Vagina (tissue), 2 donors: ENCODE results near the gene CKAP4. TPM values are rescaled to one million over a fixed set of nuclear protein-coding genes. Genes with fewer than 3 reads are reported as not detected.

Experiments used
- DNase-seq, 2 donors: peaks; one replicate each; pipeline ENCODE4 v3.0.0-alpha.2; 2017; ENCODE audit errors: extremely low spot score in 2 of 2
- H3K27ac ChIP-seq: fragments of 200-600 bp; sonication (generic); one replicate; pipeline ENCODE4 v1.5.1; 2019
- H3K27me3 ChIP-seq: fragments of 200-600 bp; sonication (generic); one replicate; pipeline ENCODE4 v1.5.1; 2019
- H3K36me3 ChIP-seq, 2 donors: fragments of 200-600 bp; sonication (generic); one replicate each; pipeline ENCODE4 v1.5.1; 2017 to 2019
- H3K4me1 ChIP-seq: fragments of 200-600 bp; sonication (generic); one replicate; pipeline ENCODE4 v1.5.1; 2019
- H3K4me3 ChIP-seq, 2 donors: fragments of 200-600 bp; sonication (generic); 1 replicate in 1 of 2; 2 replicates in 1 of 2; pipeline ENCODE4 v1.5.1; 2016 to 2019
- H3K9me3 ChIP-seq: fragments of 200-600 bp; sonication (generic); one replicate; pipeline ENCODE4 v1.5.1; 2019
- CTCF ChIP-seq, 3 experiments: fragments of 450-650 bp in 2 of 3; fragments of 200-600 bp in 1 of 3; sonication (generic) in 1 of 3; IDR thresholded peaks; one replicate each; pipeline ENCODE4 v1.5.1; 2017 to 2019; ENCODE audit warnings: antibody characterized with exemption in 3 of 3, mild to moderate bottlenecking in 2 of 3, moderate library complexity in 2 of 3
- POLR2A ChIP-seq, 2 donors: fragments of 450-650 bp; IDR thresholded peaks; one replicate each; pipeline ENCODE4 v1.6.1; 2017; ENCODE audit warnings: antibody characterized with exemption in 2 of 2, mild to moderate bottlenecking in 2 of 2, moderate library complexity in 2 of 2
- POLR2AphosphoS5 ChIP-seq, 2 donors: sonication (generic); formaldehyde crosslinking; IDR thresholded peaks; one replicate each; pipeline ENCODE4 v1.9.0; 2017; ENCODE audit warnings: antibody characterized with exemption in 2 of 2, mild to moderate bottlenecking in 2 of 2, low read depth in 1 of 2; ENCODE audit not compliant: insufficient read depth in 1 of 2
- intact Hi-C: fragments of 100-400 bp; cut with DNase I; formaldehyde crosslinking; loops from one replicate; pipeline ENCODE4 v1.15.1; 2023
- total RNA-seq: library from RNA; depleted of rRNA; stranded (reverse); fragments of >200 nt; gene quantifications from one replicate; pipeline ENCODE4 v1.2.3, GENCODE V29; 2016

The CKAP4 gene
- total RNA-seq, 1 donor from 2014 or later: 42.5 TPM

- DNase-seq: peak in 1 of 2 donors; percentile 37
- no peaks in the 10 kb centered on the region for H3K9me3 ChIP-seq
- H3K4me3 ChIP-seq: no peak overlapping the region
- peak overlapping the region; percentile 29 for H3K27ac ChIP-seq
- TF ChIP-seq POLR2AphosphoS5 (IDR thresholded peaks at IDR 0.05; ENCODE audit: insufficient read depth in 1 of 2, low read depth in 1 of 2): no peak
- no peak for TF ChIP-seq CTCF (IDR thresholded peaks at IDR 0.05)
- no peak for TF ChIP-seq POLR2A (IDR thresholded peaks at IDR 0.05)
- peaks cover 14% of the 10 kb centered on the region for H3K4me1 ChIP-seq
- intact Hi-C loops: no loop called here
- no peaks in the 10 kb centered on the region for H3K36me3 ChIP-seq
- no peaks in the 10 kb centered on the region for H3K27me3 ChIP-seq
Measured at GRCh38 chr12:106220536-106220935, 27.3 kb downstream of the CKAP4 start.

- H3K36me3 ChIP-seq: no peaks in the 10 kb centered on the region
- peaks cover 8% of the 10 kb centered on the region for H3K4me1 ChIP-seq
- no peak overlapping the region for H3K27ac ChIP-seq
- intact Hi-C loops: no loop called here
- H3K4me3 ChIP-seq: no peak overlapping the region
- no peaks in the 10 kb centered on the region for H3K27me3 ChIP-seq
- TF ChIP-seq POLR2A (IDR thresholded peaks at IDR 0.05): no peak
- no peak for TF ChIP-seq POLR2AphosphoS5 (IDR thresholded peaks at IDR 0.05; ENCODE audit: insufficient read depth in 1 of 2, low read depth in 1 of 2)
- no peak for TF ChIP-seq CTCF (IDR thresholded peaks at IDR 0.05)
- peak in 1 of 2 donors; percentile 44 for DNase-seq
- no peaks in the 10 kb centered on the region for H3K9me3 ChIP-seq
Measured at GRCh38 chr12:106219043-106219442, 28.8 kb downstream of the CKAP4 start.

GRCh38 chr12:106217706-106218105 is 30.1 kb downstream of the CKAP4 start:
- Histone ChIP-seq H3K36me3 (no peaks in the 10 kb centered on the region), H3K4me1 (no peaks in the 10 kb centered on the region), H3K27ac (no peak overlapping the region), H3K9me3 (no peaks in the 10 kb centered on the region), H3K27me3 (no peaks in the 10 kb centered on the region), H3K4me3 (no peak overlapping the region)
- intact Hi-C loops: no loop called here
- DNase-seq: no peak
- TF ChIP-seq CTCF (IDR thresholded peaks at IDR 0.05): no peak
- no peak for TF ChIP-seq POLR2AphosphoS5 (IDR thresholded peaks at IDR 0.05; ENCODE audit: insufficient read depth in 1 of 2, low read depth in 1 of 2)
- TF ChIP-seq POLR2A (IDR thresholded peaks at IDR 0.05): no peak

GRCh38 chr12:106214571-106214970 is 33.2 kb downstream of the CKAP4 start:
- Histone ChIP-seq H3K4me1 (no peaks in the 10 kb centered on the region), H3K36me3 (no peaks in the 10 kb centered on the region), H3K27me3 (no peaks in the 10 kb centered on the region), H3K4me3 (no peak overlapping the region), H3K9me3 (no peaks in the 10 kb centered on the region), H3K27ac (no peak overlapping the region)
- no peak for TF ChIP-seq CTCF (IDR thresholded peaks at IDR 0.05)
- TF ChIP-seq POLR2AphosphoS5 (IDR thresholded peaks at IDR 0.05; ENCODE audit: insufficient read depth in 1 of 2, low read depth in 1 of 2): no peak
- TF ChIP-seq POLR2A (IDR thresholded peaks at IDR 0.05): no peak
- intact Hi-C loops: no loop called here
- DNase-seq: peak in 1 of 2 donors; percentile 13

- no peak for DNase-seq
- Histone ChIP-seq H3K9me3 (no peaks in the 10 kb centered on the region), H3K27me3 (no peaks in the 10 kb centered on the region), H3K36me3 (no peaks in the 10 kb centered on the region), H3K27ac (no peak overlapping the region), H3K4me3 (no peak overlapping the region), H3K4me1 (no peaks in the 10 kb centered on the region)
- TF ChIP-seq POLR2A (IDR thresholded peaks at IDR 0.05): no peak
- TF ChIP-seq CTCF (IDR thresholded peaks at IDR 0.05): no peak
- no peak for TF ChIP-seq POLR2AphosphoS5 (IDR thresholded peaks at IDR 0.05; ENCODE audit: insufficient read depth in 1 of 2, low read depth in 1 of 2)
- intact Hi-C loops: no loop called here
Measured at GRCh38 chr12:106213662-106214061, 34.2 kb downstream of the CKAP4 start.
